HEK293 (cell line): ENCODE results near the gene POU5F2.

ENCODE experiments used
- CTCF ChIA-PET: fragments of 350-600 bp; formaldehyde crosslinking; extraction: SDS; loops from one replicate; lab custom pipeline; 2021; ENCODE audit warnings: antibody characterized with exemption; lab: Yijun Ruan, JAX
- POLR2A ChIA-PET: fragments of 300-600 bp; formaldehyde crosslinking; extraction: SDS; loops from one replicate; lab custom pipeline; 2020; ENCODE audit warnings: antibody characterized with exemption, inconsistent platforms; lab: Yijun Ruan, JAX
- H3K27ac ChIP-seq: fragments of 200-500 bp; sonication (Bioruptor generic); 2 replicates; pipeline ENCODE4 v1.5.1; 2014; ENCODE audit warnings: low read depth, low read length, control low read depth, inconsistent platforms; ENCODE audit errors: extremely low read depth
- H3K36me3 ChIP-seq, 2 experiments: fragments of 200-500 bp in 1 of 2; sonication (Bioruptor generic) in 1 of 2; 1 replicate in 1 of 2; 2 replicates in 1 of 2; pipeline ENCODE4 v1.5.1; 2014 to 2017; ENCODE audit warnings: inconsistent platforms in 2 of 2, low read length in 2 of 2; ENCODE audit not compliant: control insufficient read depth in 2 of 2, insufficient read depth in 1 of 2
- H3K4me1 ChIP-seq: fragments of 200-500 bp; sonication (Bioruptor generic); 2 replicates; pipeline ENCODE4 v1.5.1; 2014; ENCODE audit warnings: mild to moderate bottlenecking, low read length, inconsistent platforms; ENCODE audit not compliant: control insufficient read depth, insufficient read depth
- H3K4me3 ChIP-seq: 2 replicates; pipeline ENCODE4 v1.5.1; 2011; ENCODE audit warnings: low read depth, mild to moderate bottlenecking, control low read depth, low read length, moderate library complexity
- H3K9me3 ChIP-seq: fragments of 200-500 bp; sonication (Bioruptor generic); 2 replicates; pipeline ENCODE4 v1.5.1; 2014; ENCODE audit warnings: low read depth, low read length, inconsistent platforms; ENCODE audit not compliant: control insufficient read depth, insufficient read depth
- OSR2 ChIP-seq: fragments of 450-650 bp; formaldehyde crosslinking; IDR thresholded peaks from 2 replicates; pipeline ENCODE4 v1.5.1; 2016; ENCODE audit warnings: missing biosample characterization, missing genetic modification characterization
- OVOL3 ChIP-seq: fragments of 450-650 bp; formaldehyde crosslinking; IDR thresholded peaks from 2 replicates; pipeline ENCODE4 v1.5.1; 2016; ENCODE audit warnings: missing biosample characterization, missing genetic modification characterization
- PRDM4 ChIP-seq: fragments of 450-650 bp; formaldehyde crosslinking; IDR thresholded peaks from 2 replicates; pipeline ENCODE4 v1.5.1; 2017; ENCODE audit warnings: missing biosample characterization, missing genetic modification characterization
- SCRT1 ChIP-seq: fragments of 450-650 bp; formaldehyde crosslinking; IDR thresholded peaks from 2 replicates; pipeline ENCODE4 v1.5.1; 2016; ENCODE audit warnings: missing biosample characterization, missing genetic modification characterization, borderline replicate concordance
- WT1 ChIP-seq: fragments of 450-650 bp; formaldehyde crosslinking; IDR thresholded peaks from 2 replicates; pipeline ENCODE4 v1.5.1; 2016; ENCODE audit warnings: missing biosample characterization, missing genetic modification characterization
- ZBTB10 ChIP-seq: fragments of 450-650 bp; formaldehyde crosslinking; IDR thresholded peaks from 2 replicates; pipeline ENCODE4 v1.5.1; 2016; ENCODE audit warnings: missing biosample characterization, missing genetic modification characterization
- ZBTB44 ChIP-seq: fragments of 450-650 bp; IDR thresholded peaks from 2 replicates; pipeline ENCODE4 v1.5.1; 2018; ENCODE audit warnings: missing biosample characterization, mild to moderate bottlenecking, missing genetic modification characterization
- ZBTB8A ChIP-seq: fragments of 450-650 bp; formaldehyde crosslinking; IDR thresholded peaks from 2 replicates; pipeline ENCODE4 v1.5.1; 2016; ENCODE audit warnings: missing biosample characterization, missing genetic modification characterization
- ZNF146 ChIP-seq: fragments of 450-650 bp; formaldehyde crosslinking; IDR thresholded peaks from 2 replicates; pipeline ENCODE4 v1.5.1; 2016; ENCODE audit warnings: missing biosample characterization, missing genetic modification characterization
- ZNF169 ChIP-seq: fragments of 450-650 bp; formaldehyde crosslinking; IDR thresholded peaks from 2 replicates; pipeline ENCODE4 v1.5.1; 2016; ENCODE audit warnings: missing biosample characterization, missing genetic modification characterization
- ZNF214 ChIP-seq: fragments of 450-650 bp; formaldehyde crosslinking; IDR thresholded peaks from 2 replicates; pipeline ENCODE4 v1.5.1; 2017; ENCODE audit warnings: missing biosample characterization, mild to moderate bottlenecking, missing genetic modification characterization, borderline replicate concordance
- ZNF223 ChIP-seq: fragments of 450-650 bp; formaldehyde crosslinking; IDR thresholded peaks from 2 replicates; pipeline ENCODE4 v1.5.1; 2016; ENCODE audit warnings: missing biosample characterization, missing genetic modification characterization
- ZNF529 ChIP-seq: fragments of 450-650 bp; formaldehyde crosslinking; IDR thresholded peaks from 2 replicates; pipeline ENCODE4 v1.5.1; 2017; ENCODE audit warnings: missing genetic modification characterization, missing biosample characterization; ENCODE audit not compliant: insufficient replicate concordance
- ZNF555 ChIP-seq: fragments of 450-650 bp; formaldehyde crosslinking; conservative IDR thresholded peaks from 2 replicates; pipeline ENCODE4 v1.5.1; 2017; ENCODE audit warnings: missing biosample characterization, mild to moderate bottlenecking, missing genetic modification characterization, inconsistent platforms
- TF ChIP-seq, protein P1 (sequence below): fragments of 450-650 bp; formaldehyde crosslinking; IDR thresholded peaks from 2 replicates; pipeline ENCODE4 v1.5.1; 2016; ENCODE audit warnings: missing biosample characterization, missing genetic modification characterization
- TF ChIP-seq, protein P2 (sequence below): fragments of 450-650 bp; formaldehyde crosslinking; IDR thresholded peaks from 2 replicates; pipeline ENCODE4 v1.5.1; 2017; ENCODE audit warnings: missing biosample characterization, missing genetic modification characterization
- TF ChIP-seq, protein P3 (sequence below): fragments of 450-650 bp; formaldehyde crosslinking; IDR thresholded peaks from 2 replicates; pipeline ENCODE4 v1.5.1; 2016; ENCODE audit warnings: missing biosample characterization, missing genetic modification characterization

POU5F2 gene

DNA sequence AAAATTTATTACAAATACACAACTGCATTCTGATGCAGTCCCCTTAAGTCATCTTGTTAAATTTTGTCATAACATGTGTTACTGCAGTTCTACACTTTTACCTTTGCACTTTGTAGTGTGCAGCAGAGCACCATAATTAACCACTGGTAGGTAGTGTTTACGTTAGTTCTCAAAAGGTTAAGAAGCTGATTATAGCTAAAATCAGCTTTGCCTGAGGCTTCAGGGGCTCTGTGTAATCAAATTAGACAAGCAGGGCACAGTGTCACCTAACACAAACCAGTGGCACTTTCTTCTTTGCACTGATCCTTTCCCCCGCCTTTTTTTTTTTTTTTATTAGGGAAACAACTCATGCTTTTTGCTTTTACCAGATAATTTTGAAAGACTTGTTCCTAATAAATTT is 26.1 kb downstream of the POU5F2 start (continued):
- TF ChIP-seq OVOL3 (peak; percentile 60; the same call in 1 of the 2 replicates), WT1 (tag by site-specific recombination) (peak; percentile 73; the same call in 1 of the 2 replicates), ZBTB44 (peak; percentile 85), SCRT1 (0 out of 2 replicates have a peak, but pooled peaks have one; percentile 9), ZNF555 (tag by site-specific recombination) (no peak), OSR2 (tag by site-specific recombination) (peak; percentile 95), PRDM4 (peak; percentile 14; the same call in 1 of the 2 replicates)
- TF ChIP-seq, protein P1, sequence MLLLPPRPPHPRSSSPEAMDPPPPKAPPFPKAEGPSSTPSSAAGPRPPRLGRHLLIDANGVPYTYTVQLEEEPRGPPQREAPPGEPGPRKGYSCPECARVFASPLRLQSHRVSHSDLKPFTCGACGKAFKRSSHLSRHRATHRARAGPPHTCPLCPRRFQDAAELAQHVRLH (tag by site-specific recombination), result peak; percentile 70; the same call in 1 of the 2 replicates
- TF ChIP-seq, all 188 proteins: peak for 17

DNA sequence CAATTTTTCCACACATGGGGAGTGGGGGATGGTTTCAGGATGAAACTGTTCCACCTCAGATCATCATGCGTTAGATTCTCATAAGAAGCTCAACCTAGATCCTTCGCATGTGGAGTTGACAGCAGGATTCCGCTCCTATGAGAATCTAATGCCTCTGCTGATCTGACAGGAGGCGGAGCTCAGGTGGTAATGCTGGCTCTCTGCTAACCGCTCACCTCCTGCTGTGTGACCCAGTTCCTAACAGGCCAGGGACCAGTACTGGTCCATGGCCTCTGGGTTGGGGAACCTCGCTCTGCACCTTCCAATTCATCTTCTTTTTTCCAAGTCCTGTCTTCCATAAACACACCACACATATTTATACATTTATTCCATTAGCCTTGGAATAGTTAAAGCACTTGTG is 33.0 kb downstream of the POU5F2 start:
- no peak overlapping the region for H3K27ac ChIP-seq
- no peaks in the 10 kb centered on the region for H3K9me3 ChIP-seq
- no peak for TF ChIP-seq ZNF223 (tag by site-specific recombination)
- TF ChIP-seq, all 188 proteins: peak for 0
- ChIA-PET POLR2A (no interaction called here), CTCF (no interaction called here)
- H3K4me3 ChIP-seq, result no peak overlapping the region
- peaks cover 3% of the 10 kb centered on the region; the same call in 1 of the 2 replicates for H3K4me1 ChIP-seq
- no peaks in the 10 kb centered on the region for H3K36me3 ChIP-seq

GRCh38 chr5:93705896-93706295 is 35.5 kb downstream of the POU5F2 start:
- CTCF ChIA-PET, result no interaction called here
- peaks cover 3% of the 10 kb centered on the region; the same call in 1 of the 2 replicates for H3K4me1 ChIP-seq
- H3K4me3 ChIP-seq, result no peak overlapping the region
- TF ChIP-seq, protein P2, sequence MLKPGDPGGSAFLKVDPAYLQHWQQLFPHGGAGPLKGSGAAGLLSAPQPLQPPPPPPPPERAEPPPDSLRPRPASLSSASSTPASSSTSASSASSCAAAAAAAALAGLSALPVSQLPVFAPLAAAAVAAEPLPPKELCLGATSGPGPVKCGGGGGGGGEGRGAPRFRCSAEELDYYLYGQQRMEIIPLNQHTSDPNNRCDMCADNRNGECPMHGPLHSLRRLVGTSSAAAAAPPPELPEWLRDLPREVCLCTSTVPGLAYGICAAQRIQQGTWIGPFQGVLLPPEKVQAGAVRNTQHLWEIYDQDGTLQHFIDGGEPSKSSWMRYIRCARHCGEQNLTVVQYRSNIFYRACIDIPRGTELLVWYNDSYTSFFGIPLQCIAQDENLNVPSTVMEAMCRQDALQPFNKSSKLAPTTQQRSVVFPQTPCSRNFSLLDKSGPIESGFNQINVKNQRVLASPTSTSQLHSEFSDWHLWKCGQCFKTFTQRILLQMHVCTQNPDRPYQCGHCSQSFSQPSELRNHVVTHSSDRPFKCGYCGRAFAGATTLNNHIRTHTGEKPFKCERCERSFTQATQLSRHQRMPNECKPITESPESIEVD (tag by site-specific recombination), result peak; percentile 54
- TF ChIP-seq OSR2 (tag by site-specific recombination), result peak; percentile 40
- TF ChIP-seq ZBTB8A (tag by site-specific recombination), result no peak
- TF ChIP-seq, all 188 proteins: peak for 2
- POLR2A ChIA-PET, result no interaction called here
- no peak overlapping the region for H3K27ac ChIP-seq
- H3K36me3 ChIP-seq, result no peaks in the 10 kb centered on the region
- H3K9me3 ChIP-seq, result no peaks in the 10 kb centered on the region

DNA sequence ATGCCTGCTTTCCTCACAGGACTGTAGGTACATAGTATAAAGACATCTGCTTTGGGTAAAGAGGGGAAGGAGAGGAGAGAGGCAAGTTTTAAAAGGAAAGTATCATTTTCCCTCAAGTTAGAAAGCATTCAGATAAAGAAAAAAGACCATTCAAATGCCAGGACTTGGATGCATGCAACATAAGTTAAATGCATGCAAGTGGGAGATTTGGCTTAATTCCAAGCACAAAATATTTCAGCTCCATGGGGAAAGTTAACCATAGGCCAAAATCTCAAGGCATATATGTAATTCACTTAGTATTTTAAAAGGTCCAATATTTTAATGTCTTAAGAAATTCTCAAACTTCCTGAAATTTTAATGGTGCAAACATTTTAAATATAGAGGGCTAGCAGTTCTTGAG is 36.4 kb downstream of the POU5F2 start:
- H3K9me3 ChIP-seq, result no peaks in the 10 kb centered on the region
- no peak overlapping the region for H3K4me3 ChIP-seq
- CTCF ChIA-PET, result no interaction called here
- H3K27ac ChIP-seq, result no peak overlapping the region
- POLR2A ChIA-PET, result no interaction called here
- peaks cover 3% of the 10 kb centered on the region; the same call in 1 of the 2 replicates for H3K4me1 ChIP-seq
- no peaks in the 10 kb centered on the region for H3K36me3 ChIP-seq
- TF ChIP-seq ZNF146 (no peak), ZBTB44 (peak; percentile 76), ZNF214 (tag by site-specific recombination) (no peak), ZNF169 (tag by site-specific recombination) (no peak), ZNF529 (tag by site-specific recombination) (no peak), ZBTB10 (tag by site-specific recombination) (no peak)
- TF ChIP-seq, protein P3, sequence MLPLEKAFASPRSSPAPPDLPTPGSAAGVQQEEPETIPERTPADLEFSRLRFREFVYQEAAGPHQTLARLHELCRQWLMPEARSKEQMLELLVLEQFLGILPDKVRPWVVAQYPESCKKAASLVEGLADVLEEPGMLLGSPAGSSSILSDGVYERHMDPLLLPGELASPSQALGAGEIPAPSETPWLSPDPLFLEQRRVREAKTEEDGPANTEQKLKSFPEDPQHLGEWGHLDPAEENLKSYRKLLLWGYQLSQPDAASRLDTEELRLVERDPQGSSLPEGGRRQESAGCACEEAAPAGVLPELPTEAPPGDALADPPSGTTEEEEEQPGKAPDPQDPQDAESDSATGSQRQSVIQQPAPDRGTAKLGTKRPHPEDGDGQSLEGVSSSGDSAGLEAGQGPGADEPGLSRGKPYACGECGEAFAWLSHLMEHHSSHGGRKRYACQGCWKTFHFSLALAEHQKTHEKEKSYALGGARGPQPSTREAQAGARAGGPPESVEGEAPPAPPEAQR (tag by site-specific recombination), result no peak
